K562 (cell line): ENCODE measurements around the gene ATXN1. TPM values are rescaled to one million over a fixed set of nuclear protein-coding genes. Genes with fewer than 3 reads are reported as not detected.

Source experiments
- ATAC-seq: fragments of 200-7000 bp; cut with Tn5 transposase; 3 replicates; pipeline ENCODE4 v1.9.1; 2020; ENCODE audit warnings: moderate library complexity
- BruUV-seq: library from RNA; stranded (reverse); fragments of 400-500 nt; replicated peaks from 2 replicates; lab custom pipeline; 2021; lab: Mats Ljungman, UMichigan
- CTCF ChIA-PET: fragments of 300-600 bp; formaldehyde crosslinking; extraction: SDS; loops from one replicate; lab custom pipeline; 2021; ENCODE audit warnings: low intra/inter-chr PET ratio; lab: Yijun Ruan, JAX
- POLR2A ChIA-PET: fragments of 300-600, 350-650 bp; sonication (Branson Sonifier 250); formaldehyde crosslinking; extraction: SDS; loops from one replicate; lab custom pipeline; 2021; ENCODE audit warnings: antibody characterized with exemption, inconsistent platforms; lab: Yijun Ruan, JAX
- DNase-seq, 4 experiments: peaks; one replicate each; pipeline versions ENCODE4 v3.0.0 to v3.0.0-alpha.2; 2011 to 2018; ENCODE audit warnings: low spot score in 3 of 4, mixed read lengths in 3 of 4; ENCODE audit errors: extremely low read depth in 1 of 4
- FAIRE-seq: peaks from 2 replicates; lab custom pipeline; 2011; peaks lifted over from hg19 to GRCh38; lab: Jason Lieb, UNC
- H2AFZ ChIP-seq: 2 replicates; pipeline ENCODE4 v1.6.0; 2011; ENCODE audit warnings: low read depth, low read length, control low read depth, inconsistent platforms
- H3K27ac ChIP-seq: fragments of 200-600 bp; 3 replicates; pipeline ENCODE4 v1.8.0; 2011; ENCODE audit warnings: low read depth, mild to moderate bottlenecking, control low read depth, inconsistent platforms, low read length, moderate library complexity, mixed read lengths; ENCODE audit errors: extremely low read depth
- H3K27me3 ChIP-seq, 2 experiments: fragments of 300-600 bp in 1 of 2; 2 replicates in 1 of 2; 3 replicates in 1 of 2; pipeline versions ENCODE4 v1.6.0 to v1.8.0; 2011; ENCODE audit warnings: inconsistent platforms in 2 of 2, low read length in 2 of 2, mild to moderate bottlenecking in 1 of 2, mixed read lengths in 1 of 2, moderate library complexity in 1 of 2; ENCODE audit not compliant: control insufficient read depth in 2 of 2, insufficient read depth in 2 of 2
- H3K36me3 ChIP-seq: fragments of 300-600 bp; 3 replicates; pipeline ENCODE4 v1.8.0; 2011; ENCODE audit warnings: mild to moderate bottlenecking, low read length, inconsistent platforms; ENCODE audit not compliant: control insufficient read depth, insufficient read depth
- H3K4me1 ChIP-seq, 2 experiments: fragments of 200-600 bp in 1 of 2; replicated peaks in 1 of 2; 2 replicates in 1 of 2; 3 replicates in 1 of 2; pipeline versions ENCODE4 v1.5.1 to v1.8.0; 2011; ENCODE audit warnings: inconsistent platforms in 2 of 2, low read length in 2 of 2, mild to moderate bottlenecking in 1 of 2, mixed read lengths in 1 of 2, moderate library complexity in 1 of 2; ENCODE audit not compliant: control insufficient read depth in 2 of 2, insufficient read depth in 2 of 2
- H3K4me2 ChIP-seq: 2 replicates; pipeline ENCODE4 v1.6.1; 2011; ENCODE audit warnings: low read length, control low read depth, inconsistent platforms, mixed read lengths; ENCODE audit not compliant: insufficient read depth
- H3K4me3 ChIP-seq: fragments of 200-600 bp; sonication (generic), shearing (Covaris generic); 2 replicates; pipeline ENCODE4 v1.5.1; 2016; ENCODE audit warnings: control low read depth, inconsistent platforms
- H3K79me2 ChIP-seq: fragments of 200-600 bp; 3 replicates; pipeline ENCODE4 v1.8.0; 2011; ENCODE audit warnings: low read length, inconsistent platforms; ENCODE audit not compliant: control insufficient read depth, insufficient read depth
- H3K9ac ChIP-seq, 2 experiments: 2 replicates each; pipeline versions ENCODE4 v1.6.0 to v1.6.1; 2011; ENCODE audit warnings: low read depth in 2 of 2, low read length in 2 of 2, control low read depth in 1 of 2, inconsistent platforms in 1 of 2, mild to moderate bottlenecking in 1 of 2, mixed read lengths in 1 of 2; ENCODE audit not compliant: insufficient read depth in 1 of 2
- H3K9me1 ChIP-seq: one replicate; pipeline ENCODE4 v1.6.0; 2011; ENCODE audit warnings: inconsistent platforms, mild to moderate bottlenecking, low read length, moderate library complexity; ENCODE audit not compliant: control insufficient read depth, insufficient read depth
- H3K9me3 ChIP-seq: replicated peaks from 2 replicates; pipeline ENCODE4 v1.5.1; 2011; ENCODE audit warnings: low read depth, low read length, inconsistent platforms; ENCODE audit not compliant: control insufficient read depth, insufficient read depth
- H4K20me1 ChIP-seq: replicated peaks from 2 replicates; pipeline ENCODE4 v1.6.1; 2011; ENCODE audit warnings: low read length, inconsistent platforms, mixed read lengths; ENCODE audit not compliant: control insufficient read depth, insufficient read depth
- ATF1 ChIP-seq, 2 experiments: fragments of 450-650 bp in 1 of 2; IDR thresholded peaks; 2 replicates each; pipeline ENCODE4 v1.6.1; 2016; ENCODE audit warnings: missing compliant biosample characterization in 1 of 2, missing genetic modification characterization in 1 of 2
- ATF2 ChIP-seq: sonication (generic); formaldehyde crosslinking; IDR thresholded peaks from 2 replicates; pipeline ENCODE4 v1.8.1; 2022; ENCODE audit warnings: missing genetic modification reagents
- BCLAF1 ChIP-seq, 2 experiments: fragments of 450-650 bp in 1 of 2; IDR thresholded peaks; 2 replicates each; pipeline ENCODE4 v1.6.1; 2011 to 2017; ENCODE audit warnings: low read depth in 2 of 2, antibody characterized with exemption in 1 of 2, borderline replicate concordance in 1 of 2, low read length in 1 of 2, mild to moderate bottlenecking in 1 of 2, mixed read lengths in 1 of 2; ENCODE audit not compliant: control insufficient read depth in 1 of 2
- BRD4 ChIP-seq: fragments of 200-600 bp; sonication (generic); IDR thresholded peaks from 2 replicates; pipeline ENCODE4 v1.6.1; 2017; ENCODE audit warnings: inconsistent platforms
- CSDE1 ChIP-seq, 2 experiments: fragments of 450-650 bp; IDR thresholded peaks; 2 replicates each; pipeline ENCODE4 v1.6.1; 2016; ENCODE audit warnings: mild to moderate bottlenecking in 1 of 2
- MTA2 ChIP-seq: fragments of 450-650 bp; IDR thresholded peaks from 2 replicates; pipeline ENCODE4 v1.6.1; 2016; ENCODE audit warnings: low read depth
- NKRF ChIP-seq: fragments of 450-650 bp; IDR thresholded peaks from 2 replicates; pipeline ENCODE4 v1.6.1; 2016; ENCODE audit warnings: borderline replicate concordance
- RBM15 ChIP-seq: fragments of 200-400 bp; formaldehyde crosslinking; IDR thresholded peaks from 2 replicates; pipeline ENCODE4 v1.6.1; 2018; ENCODE audit warnings: mild to moderate bottlenecking, low read length, moderate library complexity; ENCODE audit not compliant: insufficient read depth
- RBM25 ChIP-seq: fragments of 200-400 bp; formaldehyde crosslinking; IDR thresholded peaks from 2 replicates; pipeline ENCODE4 v1.6.1; 2018; ENCODE audit warnings: low read length, low read depth, moderate library complexity; ENCODE audit not compliant: severe bottlenecking
- RFX7 ChIP-seq: fragments of 250-450 bp; sonication (Bioruptor Pico); IDR thresholded peaks from 2 replicates; pipeline ENCODE4 v1.5.1; 2021; ENCODE audit warnings: mild to moderate bottlenecking
- SNAPC5 ChIP-seq: fragments of 250-450 bp; sonication (Bioruptor Pico); IDR thresholded peaks from 2 replicates; pipeline ENCODE4 v1.8.0; 2021; ENCODE audit warnings: moderate library complexity, mild to moderate bottlenecking, inconsistent platforms
- WGBS: fragments of 100-300 bp; shearing (Covaris generic); methylation state at CpG from one replicate; pipeline ENCODE4 v1.1.6; 2016; ENCODE audit warnings: low coverage, mixed read lengths; ENCODE audit not compliant: insufficient coverage; ENCODE audit errors: missing lambda C conversion rate; 5-methylcytosine and 5-hydroxymethylcytosine counted together
- in situ Hi-C: fragments of 300-500 bp; cut with MboI; formaldehyde crosslinking; loops from 4 replicates; pipeline ENCODE4 v1.15.0; 2018; ENCODE audit warnings: inconsistent platforms, mixed read lengths
- intact Hi-C: fragments of 100-400 bp; cut with micrococcal nuclease; formaldehyde crosslinking; loops from 2 replicates; pipeline ENCODE4 v1.14.2; 2022
- polyA plus RNA-seq, 8 experiments: library from polyadenylated mRNA; depleted of rRNA in 4 of 8; stranded (reverse) in 5 of 8; unstranded in 3 of 8; fragments of >200 nt; fragmentation: Nextera tagmentation in 2 of 8; fragmentation: Illumina TruSeq in 1 of 8; extraction: Ambion mirVana in 2 of 8; extraction: Trizol in 1 of 8; gene quantifications; 2 replicates each; pipeline versions ENCODE4 v1.2.1 to v1.2.3, GENCODE V29; 2011 to 2014; ENCODE audit warnings: inconsistent platforms in 1 of 8, missing spikeins in 1 of 8
- total RNA-seq, 7 experiments: library from RNA; depleted of rRNA in 6 of 7; stranded (reverse); fragments of >200 nt in 6 of 7; fragmentation: Illumina TruSeq in 2 of 7; extraction: Trizol in 2 of 7; gene quantifications; 2 replicates each; pipeline versions ENCODE4 v1.2.1 to v1.2.3, GENCODE V29; 2011 to 2021; ENCODE audit warnings: low replicate concordance in 1 of 7

ATXN1 gene
- total and polyA plus RNA-seq, 9 of the 15 experiments (the other 6 are each of a cell fraction or from before 2014, with no cell fraction given), result under 0.01 to 1.2 (median 0.58) TPM

GRCh38 chr6:16430391-16431089 is 330.7 kb downstream of the ATXN1 start (continued):
- TF ChIP-seq SNAPC5 (CRISPR knock-in tag) (no peak), CSDE1 (IDR thresholded peaks at IDR 0.05) (no peak)

GRCh38 chr6:16429669-16430068 is 331.6 kb downstream of the ATXN1 start:
- intact Hi-C loops, result no loop called here
- FAIRE-seq, result no peak
- H3K9me3 ChIP-seq, result no peaks in the 10 kb centered on the region
- no TSS peak for BruUV-seq
- ATAC-seq, result no peak
- ChIA-PET CTCF (no interaction called here), POLR2A (interaction anchor here (1.1 kb wide), 1 partner anchor 22 kb away, joined by 3 read pairs; no protein-coding TSS in a partner anchor)
- in situ Hi-C loops, result no loop called here
- H3K27me3 ChIP-seq, result peaks cover 35 to 58% of the 10 kb centered on the region in 2 experiments; a peak in 4 of 5 replicates
- H3K27ac ChIP-seq, result no peak overlapping the region
- no peak for DNase-seq
- no peak overlapping the region for H3K4me3 ChIP-seq
- no peaks in the 10 kb centered on the region for H4K20me1 ChIP-seq
- H3K79me2 ChIP-seq, result no peaks in the 10 kb centered on the region
- H3K9ac ChIP-seq, result no peak overlapping the region
- no peaks in the 10 kb centered on the region for H3K4me1 ChIP-seq
- H2AFZ ChIP-seq, result no peak overlapping the region
- no peaks in the 10 kb centered on the region for H3K36me3 ChIP-seq
- no peaks in the 10 kb centered on the region for H3K9me1 ChIP-seq
- no peak overlapping the region for H3K4me2 ChIP-seq
- WGBS, result 3% methylated on average over 10 of the region's 10 CpGs
- TF ChIP-seq RBM15 (no peak), ATF2 (no peak), MTA2 (no peak), RBM25 (no peak), BCLAF1 (IDR thresholded peaks at IDR 0.05; ENCODE audit: borderline replicate concordance in 1 of 2, control insufficient read depth in 1 of 2, low read depth in 2 of 2, low read length in 1 of 2) (no peak), NKRF (no peak), RFX7 (CRISPR knock-in tag) (no peak), BRD4 (no peak), ATF1 (CRISPR knock-in tag; IDR thresholded peaks at IDR 0.05) (no peak), ATF1 (tag; IDR thresholded peaks at IDR 0.05) (no peak)
